Endometrial microvascular endothelial cells (primary cell): Measurements from ENCODE around the gene RREB1. TPM values are rescaled to one million over a fixed set of nuclear protein-coding genes. Genes with fewer than 3 reads are reported as not detected.

Experiments
- in situ Hi-C: cut with HindIII; loops from 2 replicates; pipeline ENCODE4 v1.10.0; 2017; ENCODE audit warnings: low sequenced_read_pairs, low pct_unique_long_range_greater_than_20kb; ENCODE audit errors: inconsistent ontology term
- total RNA-seq: library from RNA; depleted of rRNA; stranded (reverse); fragments of >200 nt; gene quantifications from one replicate; pipeline ENCODE4 v1.2.3, GENCODE V29; 2015; ENCODE audit errors: inconsistent ontology term

The RREB1 gene
- total RNA-seq, 1 donor from 2014 or later = 12.4 TPM

- in situ Hi-C loops = no loop called here
Observed at GRCh38 chr6:7115543-7116231, 7.9 kb downstream of the RREB1 start.

- in situ Hi-C loops = no loop called here
Observed at GRCh38 chr6:7119272-7119801, 11.6 kb downstream of the RREB1 start.

- in situ Hi-C loops = no loop called here
Observed at GRCh38 chr6:7121700-7122241, 14.0 kb downstream of the RREB1 start.

- in situ Hi-C loops = no loop called here
Observed at GRCh38 chr6:7122684-7123083, 14.9 kb downstream of the RREB1 start.

GRCh38 chr6:7124114-7124513 is 16.4 kb downstream of the RREB1 start:
- in situ Hi-C loops = no loop called here

- in situ Hi-C loops = no loop called here
Observed at GRCh38 chr6:7124636-7125035, 16.9 kb downstream of the RREB1 start.

- in situ Hi-C loops = no loop called here
Observed at GRCh38 chr6:7125290-7125689, 17.5 kb downstream of the RREB1 start.

GRCh38 chr6:7126754-7127153 is 19.0 kb downstream of the RREB1 start:
- in situ Hi-C loops = no loop called here

GRCh38 chr6:7127680-7128079 is 19.9 kb downstream of the RREB1 start:
- in situ Hi-C loops = no loop called here

- in situ Hi-C loops = no loop called here
Observed at GRCh38 chr6:7129360-7129759, 21.6 kb downstream of the RREB1 start.

GRCh38 chr6:7129784-7130569 is 22.2 kb downstream of the RREB1 start:
- in situ Hi-C loops = no loop called here

- in situ Hi-C loops = no loop called here
Observed at GRCh38 chr6:7131390-7131789, 23.6 kb downstream of the RREB1 start.

- in situ Hi-C loops = no loop called here
Observed at GRCh38 chr6:7132398-7133035, 24.8 kb downstream of the RREB1 start.

GRCh38 chr6:7134999-7135745 is 27.4 kb downstream of the RREB1 start:
- in situ Hi-C loops = no loop called here

- in situ Hi-C loops = no loop called here
Observed at GRCh38 chr6:7135755-7136154, 28.0 kb downstream of the RREB1 start.

GRCh38 chr6:7136859-7137334 is 29.1 kb downstream of the RREB1 start:
- in situ Hi-C loops = no loop called here

- in situ Hi-C loops = no loop called here
Observed at GRCh38 chr6:7137335-7138045, 29.7 kb downstream of the RREB1 start.

GRCh38 chr6:7138046-7138531 is 30.3 kb downstream of the RREB1 start:
- in situ Hi-C loops = no loop called here
